Fibroblast of lung (primary cell): ENCODE data around the gene HYPK. TPM values are rescaled to one million over a fixed set of nuclear protein-coding genes. Genes with fewer than 3 reads are reported as not detected.
"Not testable (repeated sequence)": the region's sequence is repeated elsewhere in the genome, so short reads cannot be mapped to it uniquely, and the experiment has no call there.

ENCODE experiments used
- DNase-seq, 2 donors: peaks; one replicate each; pipeline versions ENCODE4 v3.0.0 to v3.0.0-alpha.2; 2010; ENCODE audit warnings: low read depth in 2 of 2
- H2AFZ ChIP-seq: 2 replicates; pipeline ENCODE4 v1.5.1; 2012; ENCODE audit warnings: low read length, control low read depth, inconsistent platforms
- H3K27ac ChIP-seq: 2 replicates; pipeline ENCODE4 v1.5.1; 2011; ENCODE audit warnings: low read length, control low read depth; ENCODE audit not compliant: insufficient read depth
- H3K27me3 ChIP-seq: 2 replicates; pipeline ENCODE4 v1.5.1; 2011; ENCODE audit warnings: mild to moderate bottlenecking, low read length; ENCODE audit not compliant: control insufficient read depth, insufficient read depth
- H3K36me3 ChIP-seq: 2 replicates; pipeline ENCODE4 v1.5.1; 2011; ENCODE audit warnings: low read length; ENCODE audit not compliant: control insufficient read depth, insufficient read depth
- H3K4me1 ChIP-seq: 2 replicates; pipeline ENCODE4 v1.5.1; 2011; ENCODE audit warnings: low read length; ENCODE audit not compliant: control insufficient read depth, insufficient read depth; ENCODE audit errors: extremely low read depth
- H3K4me2 ChIP-seq: 2 replicates; pipeline ENCODE4 v1.5.1; 2011; ENCODE audit warnings: low read length, control low read depth; ENCODE audit not compliant: insufficient read depth; ENCODE audit errors: extremely low read depth
- H3K4me3 ChIP-seq, 4 experiments: fragments of 200-600 bp in 1 of 4; sonication (generic) in 1 of 4; replicated peaks in 1 of 4; 2 replicates each; pipeline ENCODE4 v1.5.1; 2011 to 2016; ENCODE audit warnings: low read length in 4 of 4, low read depth in 3 of 4, mild to moderate bottlenecking in 3 of 4, control low read depth in 2 of 4, inconsistent platforms in 1 of 4, mixed read lengths in 1 of 4; ENCODE audit not compliant: insufficient read depth in 1 of 4; ENCODE audit errors: control extremely low read depth in 1 of 4
- H3K79me2 ChIP-seq: 2 replicates; pipeline ENCODE4 v1.5.1; 2012; ENCODE audit warnings: mild to moderate bottlenecking, low read length, inconsistent platforms; ENCODE audit not compliant: control insufficient read depth, insufficient read depth
- H3K9ac ChIP-seq: 2 replicates; pipeline ENCODE4 v1.5.1; 2011; ENCODE audit warnings: mild to moderate bottlenecking, low read length, control low read depth; ENCODE audit not compliant: insufficient read depth
- H3K9me3 ChIP-seq: 2 replicates; pipeline ENCODE4 v1.5.1; 2012; ENCODE audit warnings: low read depth, low read length; ENCODE audit not compliant: control insufficient read depth, insufficient read depth
- H4K20me1 ChIP-seq: 2 replicates; pipeline ENCODE4 v1.5.1; 2011; ENCODE audit warnings: low read length; ENCODE audit not compliant: control insufficient read depth, insufficient read depth; ENCODE audit errors: extremely low read depth
- EZH2 ChIP-seq: IDR thresholded peaks from 2 replicates; pipeline ENCODE4 v1.5.1; 2012; ENCODE audit warnings: low read length, control low read depth, mild to moderate bottlenecking; ENCODE audit errors: missing control alignments
- polyA plus RNA-seq, 2 donors: library from polyadenylated mRNA; depleted of rRNA in 1 of 2; stranded (reverse) in 1 of 2; unstranded in 1 of 2; fragments of >200 nt; gene quantifications; 2 replicates each; pipeline ENCODE4 v1.2.1, GENCODE V29; 2011 to 2012; ENCODE audit warnings: missing spikeins in 1 of 2
- total RNA-seq: library from RNA; depleted of rRNA; stranded (reverse); fragments of >200 nt; gene quantifications from 2 replicates; pipeline ENCODE4 v1.2.1, GENCODE V29; 2014
- TF ChIP-seq, protein P1 (sequence below), 2 donors: IDR thresholded peaks in 1 of 2; conservative IDR thresholded peaks in 1 of 2; 1 replicate in 1 of 2; 2 replicates in 1 of 2; pipeline ENCODE4 v1.5.1; 2011 to 2012; ENCODE audit warnings: low read length in 2 of 2, control low read depth in 1 of 2, inconsistent platforms in 1 of 2, low read depth in 1 of 2, mild to moderate bottlenecking in 1 of 2

The HYPK gene
- total and polyA plus RNA-seq, 2 donors (not counting 1 experiment from before 2014, with no cell fraction given): 8.6 to 8.7 TPM

DNA sequence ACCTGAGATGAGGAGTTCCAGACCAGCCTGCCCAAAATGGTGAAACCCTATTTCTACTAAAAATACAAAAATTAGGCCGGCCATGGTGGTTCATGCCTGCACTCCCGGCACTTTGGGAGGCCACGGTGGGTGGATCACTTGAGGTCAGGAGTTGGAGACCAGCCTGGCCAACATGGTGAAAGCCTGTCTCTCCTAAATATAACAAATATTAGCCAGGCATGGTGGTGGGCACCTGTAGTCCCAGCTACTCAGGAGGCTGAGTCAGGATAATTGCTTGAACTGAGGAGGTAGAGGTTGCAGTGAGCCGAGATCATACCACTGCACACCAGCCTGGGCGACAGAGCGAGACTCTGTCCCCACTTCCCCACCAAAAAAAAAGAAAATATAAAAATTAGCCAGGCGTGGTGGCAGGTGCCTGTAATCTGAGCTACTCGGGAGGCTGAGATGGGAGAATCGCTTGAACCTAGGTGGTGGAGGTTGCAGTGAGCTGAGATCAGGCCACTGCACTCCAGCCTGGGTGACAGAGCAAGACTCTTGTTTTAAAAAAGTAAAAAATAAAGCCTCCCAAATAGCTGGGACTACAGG is 30.4 kb downstream of the HYPK start:
- H3K79me2 ChIP-seq: peaks cover 29% of the 10 kb centered on the region
- not testable (repeated sequence) for H3K4me3 ChIP-seq, H3K27me3 ChIP-seq, H3K9ac ChIP-seq, DNase-seq, H3K9me3 ChIP-seq, H3K27ac ChIP-seq, H3K4me2 ChIP-seq, H3K36me3 ChIP-seq, H3K4me1 ChIP-seq, H4K20me1 ChIP-seq, H2AFZ ChIP-seq

DNA sequence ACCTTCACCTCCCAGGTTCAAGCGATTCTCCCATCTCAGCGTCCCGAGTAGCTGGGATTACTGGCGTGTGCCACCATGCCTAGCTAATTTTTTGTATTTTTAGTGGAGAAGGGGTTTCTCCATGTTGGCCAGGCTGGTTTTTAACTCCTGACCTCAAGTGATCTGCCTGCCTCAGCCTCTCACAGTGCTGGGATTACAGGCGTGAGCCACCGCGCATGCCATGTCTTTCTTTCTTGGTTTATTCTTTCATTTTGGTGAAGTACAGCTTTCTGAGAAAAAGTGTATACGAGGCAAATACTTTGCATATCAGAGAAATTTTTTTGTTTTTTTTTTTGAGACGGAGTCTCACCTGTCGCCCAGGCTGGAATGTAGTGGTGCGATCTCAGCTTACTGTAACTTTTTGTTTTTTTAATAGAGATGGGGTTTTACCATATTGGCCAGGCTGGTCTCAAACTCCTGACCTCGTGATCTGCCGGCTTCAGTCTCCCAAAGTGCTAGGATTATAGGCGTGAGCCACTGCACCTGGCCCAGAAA is 31.2 kb downstream of the HYPK start:
- H2AFZ ChIP-seq, H3K27me3 ChIP-seq, H3K4me3 ChIP-seq, DNase-seq, H3K9me3 ChIP-seq, H3K9ac ChIP-seq, H3K4me2 ChIP-seq, H3K27ac ChIP-seq, H3K4me1 ChIP-seq, H3K36me3 ChIP-seq, H4K20me1 ChIP-seq: not testable (repeated sequence)
- H3K79me2 ChIP-seq: peaks cover 29% of the 10 kb centered on the region

DNA sequence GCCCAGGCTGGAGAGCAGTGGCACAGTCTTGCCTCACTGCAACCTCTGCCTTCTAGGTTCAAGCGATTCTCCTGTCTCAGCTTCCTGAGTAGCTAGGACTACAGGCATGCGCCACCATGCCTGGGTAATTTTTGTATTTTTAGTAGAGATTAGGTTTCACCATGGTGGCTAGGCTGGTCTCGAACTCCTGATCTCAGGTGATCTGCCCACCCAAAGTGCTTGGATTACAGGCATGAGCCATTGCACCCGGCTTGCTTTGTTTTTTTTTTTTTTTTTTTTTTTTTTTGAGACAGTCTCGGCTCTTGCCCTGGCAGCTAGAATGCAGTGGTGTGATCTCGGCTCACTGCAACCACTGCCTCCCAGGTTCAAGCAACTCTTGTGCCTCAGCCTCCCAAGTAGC is 32.1 kb downstream of the HYPK start:
- not testable (repeated sequence) for H4K20me1 ChIP-seq, H3K9me3 ChIP-seq, H3K4me3 ChIP-seq, DNase-seq, H3K4me2 ChIP-seq, H3K27ac ChIP-seq, H3K9ac ChIP-seq, H3K4me1 ChIP-seq, H3K36me3 ChIP-seq, H3K27me3 ChIP-seq
- H2AFZ ChIP-seq: peak overlapping the region; percentile 30
- H3K79me2 ChIP-seq: peaks cover 22% of the 10 kb centered on the region

DNA sequence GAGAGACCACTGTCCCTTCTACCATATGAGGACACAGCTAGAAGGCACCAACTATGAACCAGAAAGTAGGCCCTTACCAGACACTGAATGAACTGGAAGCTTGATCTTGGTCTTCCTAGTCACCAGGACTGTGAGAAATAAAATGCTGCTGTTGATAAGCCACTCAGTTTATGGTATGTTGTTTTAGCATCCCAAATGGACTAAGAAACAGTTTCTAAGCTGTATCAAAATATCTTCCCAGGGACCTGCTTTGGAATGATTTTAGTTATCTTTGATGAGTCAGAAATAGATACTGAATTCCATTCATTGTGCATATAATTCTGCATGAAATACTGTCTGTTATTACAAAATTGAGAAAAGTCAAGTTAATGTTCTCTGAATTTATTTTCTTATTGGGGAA is 45.0 kb downstream of the HYPK start:
- no peak overlapping the region for H3K27ac ChIP-seq
- DNase-seq: peak in 1 of 2 donors; percentile 20

More for the DNA sequence above, 45.0 kb downstream of the HYPK start:
- no peaks in the 10 kb centered on the region for H3K9me3 ChIP-seq
- no peak overlapping the region for H3K4me2 ChIP-seq
- H3K27me3 ChIP-seq: no peaks in the 10 kb centered on the region
- H3K9ac ChIP-seq: no peak overlapping the region
- no peak overlapping the region for H2AFZ ChIP-seq
- no peak for TF ChIP-seq EZH2
- TF ChIP-seq, protein P1, sequence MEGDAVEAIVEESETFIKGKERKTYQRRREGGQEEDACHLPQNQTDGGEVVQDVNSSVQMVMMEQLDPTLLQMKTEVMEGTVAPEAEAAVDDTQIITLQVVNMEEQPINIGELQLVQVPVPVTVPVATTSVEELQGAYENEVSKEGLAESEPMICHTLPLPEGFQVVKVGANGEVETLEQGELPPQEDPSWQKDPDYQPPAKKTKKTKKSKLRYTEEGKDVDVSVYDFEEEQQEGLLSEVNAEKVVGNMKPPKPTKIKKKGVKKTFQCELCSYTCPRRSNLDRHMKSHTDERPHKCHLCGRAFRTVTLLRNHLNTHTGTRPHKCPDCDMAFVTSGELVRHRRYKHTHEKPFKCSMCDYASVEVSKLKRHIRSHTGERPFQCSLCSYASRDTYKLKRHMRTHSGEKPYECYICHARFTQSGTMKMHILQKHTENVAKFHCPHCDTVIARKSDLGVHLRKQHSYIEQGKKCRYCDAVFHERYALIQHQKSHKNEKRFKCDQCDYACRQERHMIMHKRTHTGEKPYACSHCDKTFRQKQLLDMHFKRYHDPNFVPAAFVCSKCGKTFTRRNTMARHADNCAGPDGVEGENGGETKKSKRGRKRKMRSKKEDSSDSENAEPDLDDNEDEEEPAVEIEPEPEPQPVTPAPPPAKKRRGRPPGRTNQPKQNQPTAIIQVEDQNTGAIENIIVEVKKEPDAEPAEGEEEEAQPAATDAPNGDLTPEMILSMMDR (conservative IDR thresholded peaks at IDR 0.05 in 1 of 2, IDR thresholded peaks at IDR 0.05 in 1 of 2; ENCODE audit: low read depth in 1 of 2, low read length in 2 of 2): no peak
- no peaks in the 10 kb centered on the region for H4K20me1 ChIP-seq
- H3K4me3 ChIP-seq: no peak overlapping the region
- H3K4me1 ChIP-seq: no peaks in the 10 kb centered on the region
- H3K79me2 ChIP-seq: no peaks in the 10 kb centered on the region
- no peaks in the 10 kb centered on the region for H3K36me3 ChIP-seq
